Muscle of arm (tissue), 14 donors: ENCODE measurements around the gene DLEU7. TPM values are rescaled to one million over a fixed set of nuclear protein-coding genes. Genes with fewer than 3 reads are reported as not detected.

ENCODE experiments used
- DNase-seq: peaks from one replicate; pipeline ENCODE4 v3.0.0-alpha.2; 2013
- long read RNA-seq, 11 donors: transcript quantifications; one replicate each; lab custom pipeline, GENCODE V29; 2026
- polyA plus RNA-seq, 12 donors: library from polyadenylated mRNA; unstranded; fragments of 120-200 nt; gene quantifications; one replicate each; pipeline ENCODE4 v1.2.1, GENCODE V29; 2013; ENCODE audit not compliant: insufficient read length in 12 of 12

The DLEU7 gene
- under 1 TPM in 10 of 12 donors, not detected in 2; 0.17 to 0.62 (median 0.43) TPM for polyA plus RNA-seq
- long read RNA-seq, donor 1: 0 reads
- long read RNA-seq, donor 2: 0 reads
- long read RNA-seq, donor 3: 0 reads
- long read RNA-seq, donor 4, partial matches to known transcripts: 0 of 1 reads
- long read RNA-seq, donor 4, other reads (novel, unspliced or antisense): 0 of 1 reads
- long read RNA-seq, donor 5: 0 reads
- long read RNA-seq, donor 6: 0 reads
- long read RNA-seq, donor 7: 0 reads
- long read RNA-seq, donor 8: 0 reads
- long read RNA-seq, donor 9: 0 reads
- long read RNA-seq, donor 10: 0 reads
- long read RNA-seq, donor 11: 0 reads

GRCh38 chr13:50843257-50844083, at the start of gene DLEU7:
TSS of gene DLEU7 (minus strand) at chr13:50843692. CDS start at chr13:50843646, 46 bp downstream.
- no peak for DNase-seq

GRCh38 chr13:50892210-50892944, 48.9 kb upstream of the DLEU7 start:
- no peak for DNase-seq

DNA sequence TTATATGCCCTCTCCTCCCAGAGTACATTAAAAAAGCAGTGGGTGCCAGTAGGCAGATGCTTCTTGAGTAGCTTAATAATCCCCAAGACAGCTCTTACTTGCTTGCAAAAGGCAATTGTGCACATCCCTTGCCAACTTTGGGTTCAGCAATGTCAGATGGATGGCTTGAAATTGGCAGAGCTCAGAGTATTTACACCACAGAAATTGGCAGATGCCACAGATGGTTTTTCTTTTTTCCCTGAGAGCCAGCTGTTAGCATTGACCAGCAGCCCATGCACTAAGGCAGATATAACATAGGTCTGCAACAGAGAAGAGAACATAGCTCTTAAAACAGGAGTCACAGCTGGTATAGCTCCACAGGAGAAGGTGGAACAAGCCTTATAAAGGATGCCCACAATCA, 47.7 kb upstream of the DLEU7 start:
- no peak for DNase-seq

- no peak for DNase-seq
Measured at GRCh38 chr13:50889317-50889716, 45.8 kb upstream of the DLEU7 start.

DNA sequence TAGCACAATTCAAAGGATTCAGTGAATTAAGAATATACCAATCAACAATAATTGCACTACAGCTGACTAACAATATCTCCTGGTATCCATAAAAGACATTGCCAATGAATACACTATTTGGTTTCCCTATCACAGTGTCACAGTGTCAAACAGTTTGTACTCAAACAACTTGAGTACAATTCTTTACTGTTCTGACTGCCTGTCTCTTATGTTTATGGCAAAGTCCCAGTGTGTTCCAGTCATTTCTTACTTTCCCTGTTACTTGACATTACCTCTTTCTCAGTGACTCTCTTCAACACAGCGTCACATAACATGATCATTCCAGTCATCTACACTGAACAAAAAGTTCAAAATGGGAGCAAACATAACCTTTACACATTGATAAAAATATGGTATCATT, 44.9 kb upstream of the DLEU7 start:
- DNase-seq: no peak

- no peak for DNase-seq
Measured at GRCh38 chr13:50887151-50887550, 43.7 kb upstream of the DLEU7 start.

GRCh38 chr13:50884265-50884664, 40.8 kb upstream of the DLEU7 start:
- DNase-seq: no peak

- no peak for DNase-seq
Measured at GRCh38 chr13:50883728-50884127, 40.2 kb upstream of the DLEU7 start.

DNA sequence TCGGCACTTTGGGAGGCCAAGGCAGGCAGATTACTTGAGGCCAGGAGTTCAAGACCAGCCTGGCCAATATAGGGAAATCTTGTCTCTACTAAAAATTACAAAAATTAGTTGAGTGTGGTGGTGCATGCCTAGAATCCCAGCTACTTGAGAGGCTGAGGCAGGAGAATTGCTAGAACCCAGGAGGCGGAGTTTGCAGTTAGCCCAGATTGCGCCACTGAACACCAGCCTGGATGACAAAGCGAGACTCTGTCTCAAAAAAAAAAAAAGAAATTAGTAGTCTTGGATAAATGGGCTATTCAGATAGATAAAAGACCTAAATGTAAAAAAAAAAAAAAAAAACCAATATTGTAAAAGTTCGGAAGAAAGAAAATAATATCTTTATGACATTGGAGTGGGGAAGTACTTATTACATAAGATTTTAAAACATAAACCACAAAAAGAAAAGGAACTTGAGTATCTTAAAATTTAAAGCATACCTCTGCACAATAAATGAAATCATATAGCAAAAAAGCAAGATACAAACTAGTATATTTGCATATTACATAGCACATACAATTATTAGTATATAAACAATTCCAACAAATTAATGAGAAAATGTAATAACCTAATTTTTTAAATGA, 39.4 kb upstream of the DLEU7 start:
- no peak for DNase-seq

GRCh38 chr13:50873991-50874390, 30.5 kb upstream of the DLEU7 start:
- DNase-seq: no peak

- no peak for DNase-seq
Measured at GRCh38 chr13:50873467-50873866, 30.0 kb upstream of the DLEU7 start.

DNA sequence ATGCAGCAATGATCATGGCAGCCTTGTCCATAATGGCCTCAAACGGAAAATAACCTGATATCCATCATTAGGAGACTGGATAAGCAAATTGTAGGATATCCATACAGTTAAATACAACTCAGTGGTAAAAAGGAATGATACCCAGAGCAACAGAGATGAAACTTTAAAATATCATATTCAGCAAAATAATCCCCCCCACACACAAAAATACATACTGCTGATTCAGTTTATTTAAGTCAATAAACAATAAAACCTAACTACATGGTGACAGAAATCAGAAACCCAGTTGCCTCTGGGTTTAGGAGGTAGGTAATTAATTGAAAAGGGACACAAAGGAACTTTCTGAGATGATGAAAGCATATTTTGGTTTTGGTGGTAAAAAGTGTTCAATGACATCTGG, 27.9 kb upstream of the DLEU7 start:
- no peak for DNase-seq

DNA sequence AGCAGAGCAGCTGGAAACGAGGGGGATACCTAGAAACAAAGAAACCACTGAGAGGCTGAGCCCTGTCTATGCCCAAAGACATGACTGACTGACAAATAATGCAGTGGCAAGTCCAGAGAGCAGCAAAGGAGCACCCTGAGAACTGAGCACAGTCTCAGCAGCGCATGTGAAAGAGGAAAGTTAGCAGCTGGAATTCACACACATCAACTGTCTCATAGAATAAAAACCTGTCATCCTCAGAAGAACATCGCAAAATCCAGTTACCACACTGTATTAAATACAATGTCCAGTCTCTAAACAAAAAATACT, 24.1 kb upstream of the DLEU7 start:
- no peak for DNase-seq

GRCh38 chr13:50866817-50867636, 23.5 kb upstream of the DLEU7 start:
- no peak for DNase-seq

DNA sequence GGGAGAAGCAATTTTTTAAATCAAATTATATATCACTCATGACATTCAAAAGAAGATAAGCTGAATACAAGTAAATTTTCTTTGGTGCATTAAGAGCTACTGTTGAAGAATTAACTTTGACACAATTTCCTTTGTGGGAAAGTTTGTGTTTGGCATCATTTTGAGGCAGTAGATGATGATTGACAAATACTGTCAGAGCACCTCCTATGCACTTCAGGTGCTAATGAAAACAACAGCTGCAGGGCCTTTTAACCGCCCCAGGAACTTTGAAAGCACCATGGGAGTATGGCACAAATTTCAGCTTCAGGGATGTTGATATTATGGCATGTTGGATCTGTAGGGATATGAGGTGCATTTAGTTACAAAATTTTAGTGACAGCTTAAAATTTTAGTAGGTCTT, 21.0 kb upstream of the DLEU7 start:
- no peak for DNase-seq

DNA sequence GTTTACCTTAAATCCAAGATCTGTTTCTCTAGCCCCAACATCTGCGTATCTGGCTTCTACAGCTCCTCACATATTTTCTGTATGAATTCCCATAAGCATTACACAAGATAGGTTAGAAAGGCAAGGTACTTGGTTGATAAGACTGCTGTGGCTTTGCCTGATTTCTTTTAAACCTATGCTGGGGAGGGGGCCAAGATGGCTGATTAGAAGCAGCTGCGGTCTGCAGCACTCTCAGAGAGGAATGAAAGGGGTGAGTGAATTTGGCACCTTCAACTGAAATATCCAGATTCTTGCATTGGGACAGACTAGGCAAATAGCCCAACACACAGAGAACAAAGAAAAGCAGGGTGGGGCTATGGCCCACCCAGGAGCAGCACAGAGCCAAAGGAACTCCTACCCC, 12.2 kb upstream of the DLEU7 start:
- DNase-seq: no peak

DNA sequence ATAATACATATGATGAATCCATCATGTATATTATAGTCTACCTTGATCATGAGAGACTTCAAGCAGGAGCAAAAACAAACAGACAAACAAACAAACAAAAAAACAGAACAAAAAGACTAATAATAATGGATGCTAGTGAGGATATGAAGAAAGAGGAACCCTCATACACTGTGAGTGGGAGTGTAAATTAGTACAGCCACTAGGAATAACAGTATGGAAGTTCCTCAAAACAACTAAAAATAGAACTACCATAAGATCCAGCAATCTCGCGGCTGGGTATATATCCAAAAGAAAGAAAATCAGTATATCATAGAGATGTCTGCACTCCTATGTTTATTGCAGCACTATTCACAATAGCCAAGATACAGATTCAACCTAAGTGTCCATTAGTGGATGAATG, 7.0 kb upstream of the DLEU7 start:
- no peak for DNase-seq

DNA sequence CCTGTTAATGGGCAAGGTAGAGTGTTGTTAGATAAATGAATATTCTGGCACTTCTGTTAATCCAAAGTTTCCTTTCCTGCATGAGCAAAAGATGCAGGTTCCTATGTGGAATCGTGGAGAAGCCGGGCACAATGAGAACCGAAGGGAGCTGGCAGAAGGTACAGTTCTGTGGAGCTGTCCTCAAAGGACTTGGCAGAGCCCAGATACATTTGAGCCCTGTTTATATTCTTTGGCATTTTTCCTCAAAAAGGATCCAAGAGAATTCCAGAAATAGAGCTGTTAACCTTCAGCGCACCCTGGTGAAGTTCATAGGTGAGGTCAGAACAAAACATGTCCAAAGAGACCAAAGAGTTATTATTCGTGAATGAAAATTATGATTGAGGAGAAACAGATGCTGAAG, 4.0 kb upstream of the DLEU7 start:
- no peak for DNase-seq

DNA sequence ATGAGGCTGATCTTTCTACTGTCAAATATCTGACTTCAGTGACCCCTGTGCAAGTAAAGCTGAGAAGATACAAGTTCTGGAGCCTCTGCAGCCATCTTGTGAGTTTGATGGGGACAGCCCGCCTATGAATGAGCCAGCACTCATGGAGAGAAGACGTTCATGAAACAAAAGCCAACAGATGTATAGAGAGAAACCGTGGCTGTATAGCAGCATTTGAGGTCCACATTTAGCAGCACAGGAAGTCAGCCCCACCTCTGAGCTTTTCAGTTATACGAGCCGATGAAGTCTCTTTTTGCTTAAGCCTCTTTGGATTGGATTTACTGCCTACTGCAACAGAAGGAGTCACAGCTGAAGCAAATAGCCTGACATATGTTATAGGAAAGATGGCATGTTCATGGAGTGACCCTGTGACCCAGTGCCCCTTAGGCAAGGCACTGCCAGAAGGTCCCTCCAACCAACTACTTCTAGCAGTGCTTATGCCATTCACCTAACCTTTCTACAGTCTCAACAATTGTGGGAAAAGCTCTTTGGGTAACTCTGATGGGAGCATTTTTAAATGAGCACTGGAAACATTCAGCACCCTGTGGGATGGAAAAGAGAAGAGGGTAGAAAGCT, 3.5 kb upstream of the DLEU7 start:
- DNase-seq: no peak

DNA sequence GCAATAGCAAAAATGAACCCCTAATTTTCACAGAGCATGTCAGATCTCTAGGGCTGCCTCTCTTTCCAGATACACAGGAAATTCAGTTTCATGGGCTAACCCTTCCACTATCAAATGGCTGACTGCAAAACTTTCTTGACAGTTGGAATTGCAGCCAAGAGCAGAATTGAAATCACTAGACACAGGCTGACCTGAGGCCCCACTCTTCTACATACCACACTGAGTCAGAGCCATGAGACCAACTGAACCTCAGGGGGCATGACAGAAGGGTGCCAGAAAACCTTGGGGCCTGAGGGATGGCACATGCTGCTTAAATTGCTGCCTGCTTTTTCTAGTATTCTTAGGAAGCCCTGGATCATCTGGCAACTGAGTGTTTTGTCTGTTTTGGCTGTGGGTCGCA, 1.7 kb upstream of the DLEU7 start:
- no peak for DNase-seq
